ENCODE data around the gene SATB2.

The SATB2 gene

GRCh38 chr2:199407421-199407820 lies 50.3 kb downstream of the SATB2 start:
- POLR2A ChIA-PET, result no interaction called here
- DNase-seq (ENCODE audit: low read depth, low spot score), result no peak
- TF ChIP-seq CTCF (IDR thresholded peaks at IDR 0.05; ENCODE audit: insufficient read depth, low read length, missing control alignments), result no peak
- CTCF ChIA-PET, result no interaction called here
- no peak overlapping the region for H3K4me3 ChIP-seq (ENCODE audit: low read depth, low read length)

GRCh38 chr2:199405241-199405640 lies 52.5 kb downstream of the SATB2 start:
- H3K4me3 ChIP-seq (ENCODE audit: low read depth, low read length), result no peak overlapping the region
- no peak for TF ChIP-seq CTCF (IDR thresholded peaks at IDR 0.05; ENCODE audit: insufficient read depth, low read length, missing control alignments)
- no peak for DNase-seq (ENCODE audit: low read depth, low spot score)
- ChIA-PET POLR2A (no interaction called here), CTCF (interaction anchor here (0.6 to 1.6 kb wide), 3 partner anchors 11 to 66 kb away, joined by 3 to 7 read pairs (median 3); no protein-coding TSS in a partner anchor)

- ChIA-PET POLR2A (no interaction called here), CTCF (interaction anchor here (0.6 to 1.6 kb wide), 2 partner anchors 11 to 66 kb away, joined by 3 to 7 read pairs; no protein-coding TSS in a partner anchor)
- H3K4me3 ChIP-seq (ENCODE audit: low read depth, low read length), result no peak overlapping the region
- peak; percentile 33 for DNase-seq (ENCODE audit: low read depth, low spot score)
- no peak for TF ChIP-seq CTCF (IDR thresholded peaks at IDR 0.05; ENCODE audit: insufficient read depth, low read length, missing control alignments)
Measured at GRCh38 chr2:199404841-199405240, 52.9 kb downstream of the SATB2 start.

- POLR2A ChIA-PET, result no interaction called here
- no peak overlapping the region for H3K4me3 ChIP-seq (ENCODE audit: low read depth, low read length)
- TF ChIP-seq CTCF (IDR thresholded peaks at IDR 0.05; ENCODE audit: insufficient read depth, low read length, missing control alignments), result no peak
- no peak for DNase-seq (ENCODE audit: low read depth, low spot score)
- CTCF ChIA-PET, result no interaction called here
Measured at GRCh38 chr2:199395311-199395710, 62.4 kb downstream of the SATB2 start.

GRCh38 chr2:199392363-199392762 lies 65.4 kb downstream of the SATB2 start:
- H3K4me3 ChIP-seq (ENCODE audit: low read depth, low read length), result no peak overlapping the region
- CTCF ChIA-PET, result interaction anchor here (1.0 kb wide), 1 partner anchor 10 kb away, joined by 3 read pairs; no protein-coding TSS in a partner anchor
- POLR2A ChIA-PET, result no interaction called here
- no peak for TF ChIP-seq CTCF (IDR thresholded peaks at IDR 0.05; ENCODE audit: insufficient read depth, low read length, missing control alignments)
- DNase-seq (ENCODE audit: low read depth, low spot score), result no peak

- ChIA-PET POLR2A (no interaction called here), CTCF (interaction anchor here (0.9 kb wide), 1 partner anchor 17 kb away, joined by 3 read pairs; no protein-coding TSS in a partner anchor)
Measured at GRCh38 chr2:199388728-199389268, 68.9 kb downstream of the SATB2 start.

More at GRCh38 chr2:199388728-199389268, 68.9 kb downstream of the SATB2 start:
- no peak for DNase-seq (ENCODE audit: low read depth, low spot score)
- TF ChIP-seq CTCF (IDR thresholded peaks at IDR 0.05; ENCODE audit: insufficient read depth, low read length, missing control alignments), result no peak
- no peak overlapping the region for H3K4me3 ChIP-seq (ENCODE audit: low read depth, low read length)
